Measurements from ENCODE around the gene TPRN.

GRCh38 chr9:137194909-137195308, 5.6 kb downstream of the TPRN start:
- TF ChIP-seq CTCF (IDR thresholded peaks at IDR 0.05) (no peak), EZH2 (IDR thresholded peaks at IDR 0.05) (no peak), EZH2phosphoT487 (IDR thresholded peaks at IDR 0.05) (no peak)

All from neural progenitor cell (in vitro differentiated cells).